Endothelial cell of umbilical vein (primary cell): ENCODE measurements around the gene TGFBI. TPM values are rescaled to one million over a fixed set of nuclear protein-coding genes. Genes with fewer than 3 reads are reported as not detected.

Experiments used
- BruUV-seq: library from RNA; stranded (reverse); fragments of 400-500 nt; replicated peaks from 2 replicates; lab custom pipeline; 2021; lab: Mats Ljungman, UMichigan
- CTCF ChIA-PET: fragments of 300-600, 350-600 bp; sonication (Branson Sonifier 250); formaldehyde crosslinking; loops from one replicate; lab custom pipeline; 2021; ENCODE audit warnings: antibody characterized with exemption, inconsistent platforms; lab: Charles Lee
- POLR2A ChIA-PET: fragments of 300-600, 350-600 bp; sonication (Branson Sonifier 250); formaldehyde crosslinking; loops from one replicate; lab custom pipeline; 2021; ENCODE audit warnings: antibody characterized with exemption, inconsistent platforms; lab: Charles Lee
- DNase-seq: peaks from one replicate; pipeline ENCODE4 v3.0.0-alpha.2; 2011; ENCODE audit warnings: low read depth, low spot score
- FAIRE-seq: peaks from 2 replicates; lab custom pipeline; 2011; peaks lifted over from hg19 to GRCh38; lab: Jason Lieb, UNC
- H2AFZ ChIP-seq: 2 replicates; pipeline ENCODE4 v1.6.0; 2012; ENCODE audit warnings: low read depth, low read length, control low read depth, inconsistent platforms
- H3K27ac ChIP-seq: 2 replicates; pipeline ENCODE4 v1.5.1; 2011; ENCODE audit warnings: low read depth, mild to moderate bottlenecking, control low read depth, low read length, moderate library complexity; ENCODE audit not compliant: insufficient read depth
- H3K27me3 ChIP-seq, 2 experiments: 2 replicates each; pipeline versions ENCODE4 v1.6.0 to v1.6.1; 2011; ENCODE audit warnings: low read length in 2 of 2, mixed read lengths in 1 of 2; ENCODE audit not compliant: control insufficient read depth in 2 of 2, insufficient read depth in 2 of 2
- H3K36me3 ChIP-seq, 2 experiments: 2 replicates in 1 of 2; 3 replicates in 1 of 2; pipeline ENCODE4 v1.5.1; 2011; ENCODE audit warnings: low read length in 2 of 2, mild to moderate bottlenecking in 1 of 2, moderate library complexity in 1 of 2; ENCODE audit not compliant: control insufficient read depth in 2 of 2, insufficient read depth in 2 of 2; ENCODE audit errors: extremely low read depth in 1 of 2
- H3K4me1 ChIP-seq: 3 replicates; pipeline ENCODE4 v1.5.1; 2011; ENCODE audit warnings: mild to moderate bottlenecking, low read length; ENCODE audit not compliant: control insufficient read depth, insufficient read depth; ENCODE audit errors: extremely low read depth
- H3K4me2 ChIP-seq: 2 replicates; pipeline ENCODE4 v1.6.1; 2011; ENCODE audit warnings: low read length, control low read depth, mixed read lengths; ENCODE audit not compliant: insufficient read depth
- H3K4me3 ChIP-seq, 3 experiments: fragments of 200-600 bp in 1 of 3; sonication (generic), shearing (Covaris generic) in 1 of 3; replicated peaks in 1 of 3; 2 replicates each; pipeline ENCODE4 v1.5.1; 2011 to 2016; ENCODE audit warnings: control low read depth in 3 of 3, low read length in 3 of 3, mild to moderate bottlenecking in 2 of 3, inconsistent platforms in 1 of 3, low read depth in 1 of 3, moderate library complexity in 1 of 3; ENCODE audit not compliant: insufficient read depth in 1 of 3
- H3K79me2 ChIP-seq: 2 replicates; pipeline ENCODE4 v1.6.0; 2012; ENCODE audit warnings: low read length, inconsistent platforms; ENCODE audit not compliant: control insufficient read depth, insufficient read depth
- H3K9ac ChIP-seq: replicated peaks from 2 replicates; pipeline ENCODE3; 2011; ENCODE audit warnings: low read length, control low read depth; ENCODE audit not compliant: insufficient read depth; ENCODE audit errors: extremely low read depth
- H3K9me1 ChIP-seq: replicated peaks from 3 replicates; pipeline ENCODE4 v1.6.0; 2011; ENCODE audit warnings: mild to moderate bottlenecking, low read length; ENCODE audit not compliant: control insufficient read depth, insufficient read depth; ENCODE audit errors: extremely low read depth
- H3K9me3 ChIP-seq: replicated peaks from 2 replicates; pipeline ENCODE4 v1.5.1; 2012; ENCODE audit warnings: low read length, inconsistent platforms; ENCODE audit not compliant: control insufficient read depth, insufficient read depth
- H4K20me1 ChIP-seq: replicated peaks from 2 replicates; pipeline ENCODE3; 2011; ENCODE audit warnings: mild to moderate bottlenecking, low read length; ENCODE audit not compliant: control insufficient read depth, insufficient read depth; ENCODE audit errors: extremely low read depth
- CTCF ChIP-seq, 2 donors: IDR thresholded peaks; 1 replicate in 1 of 2; 2 replicates in 1 of 2; pipeline ENCODE4 v1.5.1; 2011; ENCODE audit warnings: low read length in 2 of 2, mild to moderate bottlenecking in 2 of 2, moderate library complexity in 2 of 2, control low read depth in 1 of 2, inconsistent platforms in 1 of 2, low read depth in 1 of 2; ENCODE audit not compliant: insufficient read depth in 1 of 2; ENCODE audit errors: extremely low read depth in 1 of 2
- EZH2 ChIP-seq: IDR thresholded peaks from 2 replicates; pipeline ENCODE4 v1.6.1; 2012; ENCODE audit warnings: borderline replicate concordance, low read depth, mild to moderate bottlenecking, moderate library complexity, low read length, inconsistent platforms; ENCODE audit not compliant: severe bottlenecking
- FOS ChIP-seq: IDR thresholded peaks from 2 replicates; pipeline ENCODE4 v1.6.1; 2011; ENCODE audit warnings: mild to moderate bottlenecking, low read length, moderate library complexity, borderline replicate concordance; ENCODE audit not compliant: insufficient read depth
- GATA2 ChIP-seq: IDR thresholded peaks from 2 replicates; pipeline ENCODE4 v1.7.0; 2011; ENCODE audit warnings: low read depth, mild to moderate bottlenecking, moderate library complexity, mixed read lengths, low read length; ENCODE audit not compliant: insufficient read length, insufficient read depth
- JUN ChIP-seq: IDR thresholded peaks from 2 replicates; pipeline ENCODE4 v1.6.1; 2011; ENCODE audit warnings: borderline replicate concordance, low read depth; ENCODE audit not compliant: insufficient read length, insufficient read depth
- MAX ChIP-seq: IDR thresholded peaks from 2 replicates; pipeline ENCODE4 v1.6.1; 2011; ENCODE audit not compliant: insufficient read depth, insufficient read length
- MYC ChIP-seq: IDR thresholded peaks from one replicate; pipeline ENCODE4 v1.6.1; 2011; ENCODE audit warnings: mild to moderate bottlenecking, low read depth, low read length
- POLR2A ChIP-seq: IDR thresholded peaks from 2 replicates; pipeline ENCODE4 v1.6.1; 2012; ENCODE audit warnings: low read depth, mild to moderate bottlenecking, control low read depth, low read length
- POLR2AphosphoS5 ChIP-seq: IDR thresholded peaks from 2 replicates; pipeline ENCODE4 v1.6.1; 2012; ENCODE audit warnings: low read depth, mild to moderate bottlenecking, control low read depth, low read length, moderate library complexity; ENCODE audit not compliant: insufficient read depth
- dilution Hi-C: fragments of 300-500 bp; cut with MboI; formaldehyde crosslinking; loops from one replicate; pipeline ENCODE4 v1.15.0; 2019; ENCODE audit warnings: low sequenced_read_pairs; ENCODE audit not compliant: extremely low pct_ligation_motif_present
- intact Hi-C: fragments of 100-400 bp; cut with micrococcal nuclease; formaldehyde crosslinking; loops from one replicate; pipeline ENCODE4 v1.10.0; 2022
- polyA plus RNA-seq, 4 experiments: library from polyadenylated mRNA; depleted of rRNA in 3 of 4; stranded (reverse) in 3 of 4; unstranded in 1 of 4; fragments of >200 nt; gene quantifications; 2 replicates each; pipeline versions ENCODE4 v1.2.1 to v1.2.3, GENCODE V29; 2011 to 2012; ENCODE audit warnings: missing spikeins in 1 of 4
- total RNA-seq: library from RNA; stranded (reverse); gene quantifications from 2 replicates; pipeline ENCODE4 v1.2.3, GENCODE V29; 2021

Gene TGFBI
- total and polyA plus RNA-seq, 2 donors (not counting 3 experiments of a cell fraction or from before 2014, with no cell fraction given): 6.5 to 18.9 TPM

GRCh38 chr5:136004436-136004835 lies 24.4 kb upstream of the TGFBI start:
- no peak overlapping the region for H3K9ac ChIP-seq
- dilution Hi-C loops: no loop called here

GRCh38 chr5:136005476-136005875 lies 23.3 kb upstream of the TGFBI start:
- dilution Hi-C loops: no loop called here
- Histone ChIP-seq H3K4me3 (no peak overlapping the region), H2AFZ (no peak overlapping the region), H4K20me1 (no peaks in the 10 kb centered on the region), H3K9me3 (no peaks in the 10 kb centered on the region), H3K4me2 (no peak overlapping the region), H3K27me3 (no peaks in the 10 kb centered on the region), H3K36me3 (no peaks in the 10 kb centered on the region), H3K4me1 (no peaks in the 10 kb centered on the region), H3K79me2 (no peaks in the 10 kb centered on the region), H3K27ac (no peak overlapping the region), H3K9ac (no peak overlapping the region), H3K9me1 (no peaks in the 10 kb centered on the region)
- no peak for TF ChIP-seq EZH2
- TF ChIP-seq MAX: no peak
- no peak for TF ChIP-seq POLR2A
- TF ChIP-seq MYC: no peak
- no peak for TF ChIP-seq JUN
- no peak for TF ChIP-seq FOS
- no peak for TF ChIP-seq GATA2
- no peak for TF ChIP-seq CTCF (IDR thresholded peaks at IDR 0.05; ENCODE audit: extremely low read depth in 1 of 2, insufficient read depth in 1 of 2, low read depth in 1 of 2, low read length in 2 of 2)
- no peak for TF ChIP-seq POLR2AphosphoS5
- FAIRE-seq: no peak
- DNase-seq: no peak
- ChIA-PET CTCF (interaction anchor here (0.8 to 1.9 kb wide), 4 partner anchors 9 to 60 kb away, joined by 3 to 8 read pairs (median 4); no protein-coding TSS in a partner anchor), POLR2A (no interaction called here)
- BruUV-seq: no TSS peak
- intact Hi-C loops: no loop called here

More at GRCh38 chr5:136004436-136004835, 24.4 kb upstream of the TGFBI start:
- Histone ChIP-seq H3K4me2 (no peak overlapping the region), H3K36me3 (no peaks in the 10 kb centered on the region), H2AFZ (no peak overlapping the region), H3K4me3 (no peak overlapping the region), H3K9me1 (no peaks in the 10 kb centered on the region), H3K27ac (no peak overlapping the region), H3K27me3 (no peaks in the 10 kb centered on the region), H4K20me1 (no peaks in the 10 kb centered on the region), H3K79me2 (no peaks in the 10 kb centered on the region), H3K9me3 (no peaks in the 10 kb centered on the region), H3K4me1 (peaks cover 6% of the 10 kb centered on the region)
- TF ChIP-seq FOS: no peak
- CTCF ChIA-PET: interaction anchor here (1.1 to 1.5 kb wide), 2 partner anchors 11 to 15 kb away, joined by 3 read pairs; no protein-coding TSS in a partner anchor
- no peak for DNase-seq
- no peak for FAIRE-seq
- intact Hi-C loops: no loop called here
- no TSS peak for BruUV-seq
- POLR2A ChIA-PET: no interaction called here
